B cell (primary cell): Measurements from ENCODE around the gene PSD. TPM values are rescaled to one million over a fixed set of nuclear protein-coding genes. Genes with fewer than 3 reads are reported as not detected.

Experiments used
- ATAC-seq: fragments of 200-7000 bp; cut with Tn5 transposase; one replicate; pipeline ENCODE4 v1.10.0; 2021; ENCODE audit warnings: low read depth, mild to moderate bottlenecking, moderate number of reproducible peaks, moderate library complexity
- CTCF ChIA-PET: fragments of 350-600 bp; sonication (Branson Sonifier 250); formaldehyde crosslinking; loops from one replicate; lab custom pipeline; 2021; ENCODE audit warnings: antibody characterized with exemption, inconsistent platforms; lab: Charles Lee
- POLR2A ChIA-PET: fragments of 350-600 bp; sonication (Branson Sonifier 250); formaldehyde crosslinking; loops from one replicate; lab custom pipeline; 2021; ENCODE audit warnings: antibody characterized with exemption; lab: Charles Lee
- DNase-seq: peaks from one replicate; pipeline ENCODE4 v3.0.0; 2013
- H2AFZ ChIP-seq: 2 replicates; pipeline ENCODE4 v1.6.1; 2012; ENCODE audit warnings: mild to moderate bottlenecking, low read depth, low read length; ENCODE audit not compliant: insufficient read depth, poor library complexity, severe bottlenecking
- H3K27ac ChIP-seq, 2 donors: 1 replicate in 1 of 2; 2 replicates in 1 of 2; pipeline ENCODE4 v1.5.1; 2012 to 2013; ENCODE audit warnings: low read length in 2 of 2, mild to moderate bottlenecking in 2 of 2, moderate library complexity in 1 of 2
- H3K27me3 ChIP-seq, 4 experiments: fragments of 200-600 bp in 1 of 4; sonication (generic) in 1 of 4; replicated peaks in 1 of 4; 1 replicate in 2 of 4; 2 replicates in 2 of 4; pipeline versions ENCODE4 v1.6.1 to v1.7.0; 2013 to 2016; ENCODE audit warnings: low read length in 3 of 4, mild to moderate bottlenecking in 2 of 4, mixed read lengths in 1 of 4, moderate library complexity in 1 of 4; ENCODE audit not compliant: insufficient read depth in 4 of 4, control insufficient read depth in 3 of 4; ENCODE audit errors: control extremely low read depth in 1 of 4
- H3K36me3 ChIP-seq, 2 experiments: replicated peaks in 1 of 2; 1 replicate in 1 of 2; 2 replicates in 1 of 2; pipeline versions ENCODE4 v1.6.1 to v1.7.1; 2013; ENCODE audit warnings: low read length in 1 of 2; ENCODE audit not compliant: insufficient read depth in 2 of 2, control insufficient read depth in 1 of 2; ENCODE audit errors: control extremely low read depth in 1 of 2, extremely low read depth in 1 of 2
- H3K4me1 ChIP-seq, 2 donors: fragments of 200-600 bp in 1 of 2; sonication (generic) in 1 of 2; 1 replicate in 1 of 2; 2 replicates in 1 of 2; pipeline versions ENCODE4 v1.5.1 to v1.6.1; 2013 to 2017; ENCODE audit warnings: low read length in 2 of 2; ENCODE audit not compliant: control insufficient read depth in 2 of 2, insufficient read depth in 2 of 2
- H3K4me2 ChIP-seq: replicated peaks from 2 replicates; pipeline ENCODE3; 2012; ENCODE audit warnings: mild to moderate bottlenecking, low read depth, low read length; ENCODE audit not compliant: poor library complexity, severe bottlenecking
- H3K4me3 ChIP-seq, 5 experiments: fragments of 200-600 bp in 1 of 5; sonication (generic) in 1 of 5; 1 replicate in 3 of 5; 2 replicates in 2 of 5; pipeline versions ENCODE4 v1.5.1 to v1.7.0; 2011 to 2016; ENCODE audit warnings: low read length in 4 of 5, mild to moderate bottlenecking in 4 of 5, low read depth in 2 of 5, control low read depth in 1 of 5, moderate library complexity in 1 of 5; ENCODE audit not compliant: insufficient read depth in 1 of 5; ENCODE audit errors: control extremely low read depth in 1 of 5, extremely low read depth in 1 of 5
- H3K79me2 ChIP-seq: fragments of 200-600 bp; sonication (generic); one replicate; pipeline ENCODE4 v1.6.0; 2016; ENCODE audit warnings: low read length; ENCODE audit not compliant: control insufficient read depth, insufficient read depth
- H3K9ac ChIP-seq: fragments of 200-600 bp; sonication (generic); 2 replicates; pipeline ENCODE4 v1.6.1; 2017; ENCODE audit warnings: mild to moderate bottlenecking, low read length, moderate library complexity
- H3K9me3 ChIP-seq, 3 donors: one replicate each; pipeline versions ENCODE4 v1.6.1 to v1.7.1; 2013; ENCODE audit warnings: low read length in 2 of 3; ENCODE audit not compliant: control insufficient read depth in 2 of 3, insufficient read depth in 1 of 3; ENCODE audit errors: control extremely low read depth in 1 of 3
- H4K20me1 ChIP-seq: 2 replicates; pipeline ENCODE4 v1.6.0; 2012; ENCODE audit warnings: mild to moderate bottlenecking, low read length; ENCODE audit not compliant: insufficient read depth, control insufficient read depth, poor library complexity, severe bottlenecking
- H3K27ac Mint-ChIP-seq: one replicate; pipeline ENCODE4 v1.8.0; 2021; ENCODE audit warnings: mixed read lengths
- H3K27me3 Mint-ChIP-seq: one replicate; pipeline ENCODE4 v1.8.0; 2021; ENCODE audit warnings: mixed read lengths
- H3K4me1 Mint-ChIP-seq: one replicate; pipeline ENCODE4 v1.8.0; 2021; ENCODE audit warnings: mixed read lengths
- H3K4me3 Mint-ChIP-seq: one replicate; pipeline ENCODE4 v1.8.0; 2021; ENCODE audit warnings: mixed read lengths
- H3K9me3 Mint-ChIP-seq: one replicate; pipeline ENCODE4 v1.8.0; 2022; ENCODE audit warnings: mixed read lengths; ENCODE audit not compliant: insufficient read depth
- CTCF ChIP-seq: fragments of 200-600 bp; IDR thresholded peaks from one replicate; pipeline ENCODE4 v1.8.0; 2022; ENCODE audit warnings: antibody characterized with exemption, mild to moderate bottlenecking
- EZH2 ChIP-seq: IDR thresholded peaks from 2 replicates; pipeline ENCODE4 v1.6.1; 2012; ENCODE audit warnings: borderline replicate concordance, low read depth, mild to moderate bottlenecking, moderate library complexity, low read length; ENCODE audit not compliant: insufficient read depth, poor library complexity, severe bottlenecking
- WGBS: methylation state at CpG from one replicate; pipeline ENCODE4 v1.1.5; 2013; ENCODE audit warnings: missing lambda C conversion rate; ENCODE audit not compliant: insufficient coverage; 5-methylcytosine and 5-hydroxymethylcytosine counted together
- intact Hi-C: fragments of 100-400 bp; cut with micrococcal nuclease; formaldehyde crosslinking; loops from one replicate; pipeline ENCODE4 v1.10.0; 2022
- polyA plus RNA-seq: library from polyadenylated mRNA; depleted of rRNA; stranded (reverse); fragments of >200 nt; gene quantifications from 2 replicates; pipeline ENCODE4 v1.2.3, GENCODE V29; 2012
- total RNA-seq, 2 donors: library from RNA; stranded (reverse); fragments of 120-200 nt in 1 of 2; gene quantifications; 1 replicate in 1 of 2; 2 replicates in 1 of 2; pipeline versions ENCODE4 v1.2.3 to v1.2.4, GENCODE V29; 2013 to 2022

PSD gene
- total and polyA plus RNA-seq, 2 donors (not counting 1 experiment from before 2014, with no cell fraction given): 0.52 to 0.81 TPM

GRCh38 chr10:102421507-102421756 is 2.8 kb upstream of the PSD start:
- Histone ChIP-seq H3K9me3 (peaks cover 0 to 9% (median 0%) of the 10 kb centered on the region in 3 donors), H3K27ac (peak overlapping the region in 1 of 2 donors; percentile 39), H3K27me3 (peaks cover 0 to 29% (median 19%) of the 10 kb centered on the region in 4 experiments), H3K4me1 (peaks cover 32 to 34% of the 10 kb centered on the region in 2 donors), H4K20me1 (peaks cover 17% of the 10 kb centered on the region), H3K9ac (peak overlapping the region; percentile 77), H3K4me3 (peak overlapping the region; percentile 63 to 92 (median 89)), H3K79me2 (no peaks in the 10 kb centered on the region), H3K4me2 (peak overlapping the region; percentile 90), H2AFZ (peak overlapping the region; percentile 94), H3K36me3 (peaks cover 0 to 14% of the 10 kb centered on the region in 2 experiments)
- ChIA-PET CTCF (interaction anchor here (0.6 to 6.1 kb wide), 14 partner anchors 8 to 322 kb away, joined by 3 to 108 read pairs (median 11); partner anchors contain the start of genes C10orf95, CUEDC2, NFKB2 and WBP1L), POLR2A (interaction anchor here (1.2 to 5.2 kb wide), 9 partner anchors 11 to 303 kb away, joined by 3 to 38 read pairs (median 6); partner anchors contain the start of genes ACTR1A, C10orf95, CUEDC2 and NFKB2)
- Mint-ChIP-seq H3K9me3 (no peaks in the 10 kb centered on the region), H3K27me3 (peaks cover 14% of the 10 kb centered on the region), H3K27ac (peak overlapping the region; percentile 99), H3K4me1 (peaks cover 38% of the 10 kb centered on the region), H3K4me3 (peak overlapping the region; percentile 99)
- intact Hi-C loops: loop anchor here (1.0 to 5.0 kb wide), 9 partner anchors 11 to 289 kb away; partner anchors contain the start of genes ACTR1A, CUEDC2, GBF1 and NOLC1
- TF ChIP-seq EZH2 (no peak), CTCF (no peak)
- no peak for DNase-seq
- no peak for ATAC-seq
- 2% methylated on average over 14 of the region's 14 CpGs for WGBS
